ENCODE measurements around the gene CCDC61.

The CCDC61 gene

DNA sequence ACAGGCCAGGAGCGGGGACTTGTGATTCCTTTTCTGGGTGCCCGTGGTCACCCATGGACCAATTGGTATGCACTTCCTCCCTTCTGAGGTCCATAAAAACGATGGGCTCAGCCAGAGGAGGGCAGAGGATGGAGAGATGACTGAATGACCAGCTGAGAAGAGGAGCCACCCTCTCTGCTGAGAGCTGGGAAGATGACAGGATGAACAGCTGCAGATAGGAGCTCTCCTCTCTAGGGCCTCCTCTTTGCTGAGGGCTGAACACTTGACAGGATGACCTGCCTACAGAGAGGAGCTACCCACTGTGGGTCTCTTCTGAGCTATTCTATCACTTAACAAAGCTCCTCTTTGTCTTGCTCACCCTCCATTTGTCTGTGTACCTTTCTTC is 41.5 kb downstream of the CCDC61 start:
- Histone ChIP-seq H3K4me3 (ENCODE audit: insufficient read depth, low read depth, low read length) (no peak overlapping the region), H3K27ac (ENCODE audit: insufficient read depth, low read depth, low read length, poor library complexity, severe bottlenecking) (no peak overlapping the region), H3K36me3 (ENCODE audit: control insufficient read depth, insufficient read depth, low read length) (peaks cover 8% of the 10 kb centered on the region), H3K9me3 (ENCODE audit: control insufficient read depth, low read length) (no peaks in the 10 kb centered on the region), H3K27me3 (ENCODE audit: control insufficient read depth, insufficient read depth, low read length, poor library complexity, severe bottlenecking) (no peaks in the 10 kb centered on the region), H3K4me1 (ENCODE audit: control insufficient read depth, insufficient read depth, low read length) (no peaks in the 10 kb centered on the region)
- 78 to 84% methylated on average over 3 of the region's 3 CpGs for WGBS, 2 experiments

DNA sequence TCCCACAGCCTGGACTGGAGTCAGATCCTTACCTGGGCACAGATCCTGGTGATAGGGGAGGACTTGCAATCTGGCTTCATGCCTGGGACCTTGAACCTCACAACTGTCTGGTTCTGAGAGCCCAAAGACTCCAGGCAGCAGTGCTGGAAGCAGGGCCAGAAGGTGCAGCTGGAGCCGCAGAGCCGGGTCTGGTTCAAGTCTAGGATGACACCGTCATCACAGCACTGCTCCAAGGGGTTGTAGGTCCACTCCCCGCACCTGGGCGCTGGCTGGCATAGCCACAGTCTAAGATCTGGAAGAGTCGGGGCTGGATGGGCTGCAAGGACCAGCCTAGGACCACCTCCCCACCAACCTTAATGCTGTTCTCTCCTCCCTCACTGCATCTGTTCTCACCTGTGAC is 44.9 kb downstream of the CCDC61 start:
- H3K9me3 ChIP-seq (ENCODE audit: control insufficient read depth, low read length): no peaks in the 10 kb centered on the region
- H3K4me3 ChIP-seq (ENCODE audit: insufficient read depth, low read depth, low read length): no peak overlapping the region
- no peaks in the 10 kb centered on the region for H3K36me3 ChIP-seq (ENCODE audit: control insufficient read depth, insufficient read depth, low read length)
- no peaks in the 10 kb centered on the region for H3K4me1 ChIP-seq (ENCODE audit: control insufficient read depth, insufficient read depth, low read length)
- H3K27ac ChIP-seq (ENCODE audit: insufficient read depth, low read depth, low read length, poor library complexity, severe bottlenecking): no peak overlapping the region
- WGBS, 2 experiments: 91 to 95% methylated on average over 6 of the region's 6 CpGs
- no peaks in the 10 kb centered on the region for H3K27me3 ChIP-seq (ENCODE audit: control insufficient read depth, insufficient read depth, low read length, poor library complexity, severe bottlenecking)

DNA sequence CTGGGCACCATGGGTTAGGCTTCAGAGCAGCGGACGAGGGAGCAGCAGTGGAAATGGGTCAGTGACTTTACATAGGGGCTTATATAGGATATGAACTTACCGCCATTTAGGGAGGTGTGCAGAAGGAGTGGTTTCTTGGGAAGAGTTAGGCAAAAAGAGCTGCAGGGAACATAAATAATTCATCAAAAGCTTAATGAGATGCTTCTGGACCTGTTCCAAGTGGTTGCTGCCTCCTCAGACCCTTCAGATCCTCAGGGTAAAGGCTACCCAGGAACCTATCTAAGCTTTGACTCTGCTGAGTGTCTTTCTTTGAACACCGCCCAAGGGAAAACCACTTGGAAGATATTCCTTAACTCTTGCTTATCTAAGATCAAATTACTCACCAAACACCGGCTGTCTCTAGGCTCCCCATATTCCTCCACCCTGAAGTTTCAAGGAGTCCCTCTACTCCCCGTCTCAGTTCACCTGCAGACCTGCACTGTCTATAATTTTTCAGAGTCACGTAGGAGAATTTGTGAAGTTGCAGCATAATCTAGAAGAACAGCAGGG is 45.8 kb downstream of the CCDC61 start, which contains the start of gene IGFL4:
Gene IGFL4 (minus strand): TSS at position 51 of the 549 bp plus-strand sequence. CDS start 40 bp downstream, at position 11.
- no peak within 1 kb of the TSS for H3K4me3 ChIP-seq (ENCODE audit: insufficient read depth, low read depth, low read length)
- no peaks in the 10 kb centered on the region for H3K9me3 ChIP-seq (ENCODE audit: control insufficient read depth, low read length)
- H3K36me3 ChIP-seq (ENCODE audit: control insufficient read depth, insufficient read depth, low read length): no peaks in the 10 kb centered on the region
- no peak within 1 kb of the TSS for H3K27ac ChIP-seq (ENCODE audit: insufficient read depth, low read depth, low read length, poor library complexity, severe bottlenecking)
- 93 to 97% methylated on average over 7 of the region's 7 CpGs for WGBS, 2 experiments
- no peaks in the 10 kb centered on the region for H3K27me3 ChIP-seq (ENCODE audit: control insufficient read depth, insufficient read depth, low read length, poor library complexity, severe bottlenecking)
- H3K4me1 ChIP-seq (ENCODE audit: control insufficient read depth, insufficient read depth, low read length): no peaks in the 10 kb centered on the region

- no peak overlapping the region for H3K27ac ChIP-seq (ENCODE audit: insufficient read depth, low read depth, low read length, poor library complexity, severe bottlenecking)
- H3K4me1 ChIP-seq (ENCODE audit: control insufficient read depth, insufficient read depth, low read length): no peaks in the 10 kb centered on the region
- 91 to 94% methylated on average over 5 of the region's 5 CpGs for WGBS, 2 experiments
- no peaks in the 10 kb centered on the region for H3K9me3 ChIP-seq (ENCODE audit: control insufficient read depth, low read length)
- no peaks in the 10 kb centered on the region for H3K27me3 ChIP-seq (ENCODE audit: control insufficient read depth, insufficient read depth, low read length, poor library complexity, severe bottlenecking)
- no peaks in the 10 kb centered on the region for H3K36me3 ChIP-seq (ENCODE audit: control insufficient read depth, insufficient read depth, low read length)
- H3K4me3 ChIP-seq (ENCODE audit: insufficient read depth, low read depth, low read length): no peak overlapping the region
Measured at GRCh38 chr19:46042252-46042883, 47.1 kb downstream of the CCDC61 start.

- Histone ChIP-seq H3K4me1 (ENCODE audit: control insufficient read depth, insufficient read depth, low read length) (no peaks in the 10 kb centered on the region), H3K27me3 (ENCODE audit: control insufficient read depth, insufficient read depth, low read length, poor library complexity, severe bottlenecking) (no peaks in the 10 kb centered on the region), H3K27ac (ENCODE audit: insufficient read depth, low read depth, low read length, poor library complexity, severe bottlenecking) (no peak overlapping the region), H3K36me3 (ENCODE audit: control insufficient read depth, insufficient read depth, low read length) (no peaks in the 10 kb centered on the region), H3K9me3 (ENCODE audit: control insufficient read depth, low read length) (no peaks in the 10 kb centered on the region), H3K4me3 (ENCODE audit: insufficient read depth, low read depth, low read length) (no peak overlapping the region)
- WGBS, 2 experiments: 93 to 100% methylated on average over 1 of the region's 1 CpG
Measured at GRCh38 chr19:46043519-46043918, 48.3 kb downstream of the CCDC61 start.

DNA sequence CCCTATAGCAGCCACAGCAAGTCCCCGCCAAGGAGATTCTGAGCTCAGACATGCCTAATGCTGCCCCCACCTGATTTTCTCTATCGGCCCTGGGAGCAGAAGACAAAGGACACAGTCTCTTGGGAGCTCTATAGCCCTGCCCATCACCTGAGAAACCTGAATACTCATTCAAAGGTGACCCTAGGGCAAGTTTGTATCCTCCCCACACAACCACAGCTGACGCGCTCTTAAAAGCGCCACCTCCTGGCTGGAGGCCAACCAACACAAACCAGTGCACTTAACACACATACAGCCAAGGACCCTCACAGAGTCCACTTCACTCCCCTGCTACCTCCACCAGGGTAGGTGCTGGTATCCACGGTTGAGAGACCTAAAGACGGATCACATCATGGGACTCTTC is 54.3 kb downstream of the CCDC61 start:
- no peak overlapping the region for H3K4me3 ChIP-seq (ENCODE audit: insufficient read depth, low read depth, low read length)
- no peak overlapping the region for H3K27ac ChIP-seq (ENCODE audit: insufficient read depth, low read depth, low read length, poor library complexity, severe bottlenecking)
- no peaks in the 10 kb centered on the region for H3K36me3 ChIP-seq (ENCODE audit: control insufficient read depth, insufficient read depth, low read length)
- H3K27me3 ChIP-seq (ENCODE audit: control insufficient read depth, insufficient read depth, low read length, poor library complexity, severe bottlenecking): peaks cover 12% of the 10 kb centered on the region
- WGBS, 2 experiments: 77 to 78% methylated on average over 7 of the region's 7 CpGs
- no peaks in the 10 kb centered on the region for H3K4me1 ChIP-seq (ENCODE audit: control insufficient read depth, insufficient read depth, low read length)
- H3K9me3 ChIP-seq (ENCODE audit: control insufficient read depth, low read length): peaks cover 2% of the 10 kb centered on the region

- Histone ChIP-seq H3K27ac (ENCODE audit: insufficient read depth, low read depth, low read length, poor library complexity, severe bottlenecking) (no peak overlapping the region), H3K9me3 (ENCODE audit: control insufficient read depth, low read length) (peaks cover 2% of the 10 kb centered on the region), H3K27me3 (ENCODE audit: control insufficient read depth, insufficient read depth, low read length, poor library complexity, severe bottlenecking) (peaks cover 15% of the 10 kb centered on the region), H3K4me3 (ENCODE audit: insufficient read depth, low read depth, low read length) (no peak overlapping the region), H3K4me1 (ENCODE audit: control insufficient read depth, insufficient read depth, low read length) (no peaks in the 10 kb centered on the region), H3K36me3 (ENCODE audit: control insufficient read depth, insufficient read depth, low read length) (no peaks in the 10 kb centered on the region)
- 72 to 79% methylated on average over 4 of the region's 4 CpGs for WGBS, 2 experiments
Measured at GRCh38 chr19:46052896-46053295, 57.6 kb downstream of the CCDC61 start.

GRCh38 chr19:46056536-46056935 is 61.3 kb downstream of the CCDC61 start:
- H3K27ac ChIP-seq (ENCODE audit: insufficient read depth, low read depth, low read length, poor library complexity, severe bottlenecking): no peak overlapping the region
- no peaks in the 10 kb centered on the region for H3K36me3 ChIP-seq (ENCODE audit: control insufficient read depth, insufficient read depth, low read length)
- no peaks in the 10 kb centered on the region for H3K4me1 ChIP-seq (ENCODE audit: control insufficient read depth, insufficient read depth, low read length)
- H3K27me3 ChIP-seq (ENCODE audit: control insufficient read depth, insufficient read depth, low read length, poor library complexity, severe bottlenecking): peaks cover 15% of the 10 kb centered on the region
- 79% methylated on average over 4 of the region's 4 CpGs for WGBS, 2 experiments
- H3K9me3 ChIP-seq (ENCODE audit: control insufficient read depth, low read length): no peaks in the 10 kb centered on the region
- H3K4me3 ChIP-seq (ENCODE audit: insufficient read depth, low read depth, low read length): no peak overlapping the region

- Histone ChIP-seq H3K36me3 (ENCODE audit: control insufficient read depth, insufficient read depth, low read length) (no peaks in the 10 kb centered on the region), H3K4me1 (ENCODE audit: control insufficient read depth, insufficient read depth, low read length) (no peaks in the 10 kb centered on the region), H3K27me3 (ENCODE audit: control insufficient read depth, insufficient read depth, low read length, poor library complexity, severe bottlenecking) (peaks cover 12% of the 10 kb centered on the region), H3K4me3 (ENCODE audit: insufficient read depth, low read depth, low read length) (no peak overlapping the region), H3K9me3 (ENCODE audit: control insufficient read depth, low read length) (no peaks in the 10 kb centered on the region), H3K27ac (ENCODE audit: insufficient read depth, low read depth, low read length, poor library complexity, severe bottlenecking) (no peak overlapping the region)
- 88 to 94% methylated on average over 3 of the region's 3 CpGs for WGBS, 2 experiments
Measured at GRCh38 chr19:46058778-46059177, 63.5 kb downstream of the CCDC61 start.

GRCh38 chr19:46060012-46060411 is 64.7 kb downstream of the CCDC61 start:
- H3K36me3 ChIP-seq (ENCODE audit: control insufficient read depth, insufficient read depth, low read length): no peaks in the 10 kb centered on the region
- 92 to 93% methylated on average over 2 of the region's 2 CpGs for WGBS, 2 experiments
- no peak overlapping the region for H3K27ac ChIP-seq (ENCODE audit: insufficient read depth, low read depth, low read length, poor library complexity, severe bottlenecking)
- peaks cover 3% of the 10 kb centered on the region for H3K27me3 ChIP-seq (ENCODE audit: control insufficient read depth, insufficient read depth, low read length, poor library complexity, severe bottlenecking)
- H3K9me3 ChIP-seq (ENCODE audit: control insufficient read depth, low read length): no peaks in the 10 kb centered on the region
- H3K4me1 ChIP-seq (ENCODE audit: control insufficient read depth, insufficient read depth, low read length): no peaks in the 10 kb centered on the region
- no peak overlapping the region for H3K4me3 ChIP-seq (ENCODE audit: insufficient read depth, low read depth, low read length)

All from ectodermal cell (in vitro differentiated cells).